ENCODE results near the gene ATP6AP1.

ATP6AP1 gene

DNA sequence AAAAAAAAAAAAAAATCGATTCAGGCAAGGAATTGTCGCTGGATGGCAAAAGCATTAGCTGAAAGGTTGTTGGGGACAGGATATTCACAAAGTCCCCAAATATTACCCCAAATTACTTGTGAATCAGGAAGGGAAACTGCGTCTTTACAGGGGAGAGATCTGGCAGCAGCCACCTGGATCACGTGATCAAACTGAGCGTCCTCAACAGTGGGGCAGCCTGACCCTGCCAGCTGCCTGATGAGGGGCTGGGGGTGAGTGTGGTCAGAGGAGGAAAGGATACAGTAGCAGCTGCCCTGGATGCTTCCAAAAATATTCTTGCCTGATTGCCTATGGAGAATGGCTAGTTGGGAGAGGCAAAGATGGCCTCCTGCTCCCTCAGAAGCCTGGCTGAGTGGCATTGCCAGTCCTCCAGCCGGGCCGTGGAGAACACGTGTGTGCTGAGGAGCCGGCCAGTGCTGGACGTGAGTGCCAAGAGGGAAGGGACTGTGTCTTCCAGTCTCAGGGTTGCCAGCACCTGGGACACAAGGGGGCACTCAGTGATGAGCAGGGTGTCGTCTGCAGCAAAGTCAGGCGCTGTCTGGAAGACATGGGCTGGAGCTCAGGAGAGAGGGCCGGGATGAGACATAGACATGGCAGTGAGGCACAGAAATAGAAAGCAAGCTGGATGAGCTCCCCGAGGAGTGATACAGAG is 53.6 kb downstream of the ATP6AP1 start:
- TF ChIP-seq, protein P1, sequence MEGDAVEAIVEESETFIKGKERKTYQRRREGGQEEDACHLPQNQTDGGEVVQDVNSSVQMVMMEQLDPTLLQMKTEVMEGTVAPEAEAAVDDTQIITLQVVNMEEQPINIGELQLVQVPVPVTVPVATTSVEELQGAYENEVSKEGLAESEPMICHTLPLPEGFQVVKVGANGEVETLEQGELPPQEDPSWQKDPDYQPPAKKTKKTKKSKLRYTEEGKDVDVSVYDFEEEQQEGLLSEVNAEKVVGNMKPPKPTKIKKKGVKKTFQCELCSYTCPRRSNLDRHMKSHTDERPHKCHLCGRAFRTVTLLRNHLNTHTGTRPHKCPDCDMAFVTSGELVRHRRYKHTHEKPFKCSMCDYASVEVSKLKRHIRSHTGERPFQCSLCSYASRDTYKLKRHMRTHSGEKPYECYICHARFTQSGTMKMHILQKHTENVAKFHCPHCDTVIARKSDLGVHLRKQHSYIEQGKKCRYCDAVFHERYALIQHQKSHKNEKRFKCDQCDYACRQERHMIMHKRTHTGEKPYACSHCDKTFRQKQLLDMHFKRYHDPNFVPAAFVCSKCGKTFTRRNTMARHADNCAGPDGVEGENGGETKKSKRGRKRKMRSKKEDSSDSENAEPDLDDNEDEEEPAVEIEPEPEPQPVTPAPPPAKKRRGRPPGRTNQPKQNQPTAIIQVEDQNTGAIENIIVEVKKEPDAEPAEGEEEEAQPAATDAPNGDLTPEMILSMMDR (conservative IDR thresholded peaks at IDR 0.05; ENCODE audit: low read length): no peak
- TF ChIP-seq EZH2phosphoT487 (IDR thresholded peaks at IDR 0.05; ENCODE audit: borderline replicate concordance): no peak
- H3K27me3 ChIP-seq (ENCODE audit: insufficient read depth, low read length, poor library complexity, severe bottlenecking): no peaks in the 10 kb centered on the region
- no peak overlapping the region for H3K4me2 ChIP-seq (ENCODE audit: low read depth, low read length, poor library complexity, severe bottlenecking)
- H3K9ac ChIP-seq (ENCODE audit: low read depth, low read length, poor library complexity, severe bottlenecking): no peak overlapping the region
- H2AFZ ChIP-seq (ENCODE audit: low read length): no peak overlapping the region
- H3K36me3 ChIP-seq (ENCODE audit: insufficient read depth, low read length): no peaks in the 10 kb centered on the region
- no peaks in the 10 kb centered on the region for H3K9me2 ChIP-seq (replicated peaks; ENCODE audit: low read depth, low read length)
- H3F3A ChIP-seq (ENCODE audit: low read depth): no peaks in the 10 kb centered on the region
- H3K79me2 ChIP-seq (ENCODE audit: insufficient read depth, low read length): peaks cover 37% of the 10 kb centered on the region
- peaks cover 5% of the 10 kb centered on the region for H4K20me1 ChIP-seq (ENCODE audit: insufficient read depth, low read length, poor library complexity, severe bottlenecking)
- no peaks in the 10 kb centered on the region for H3K9me3 ChIP-seq (ENCODE audit: insufficient read depth, low read depth, low read length)
- H3K4me3 ChIP-seq (ENCODE audit: low read length, poor library complexity, severe bottlenecking): no peak overlapping the region
- H3K4me1 ChIP-seq (ENCODE audit: insufficient read depth, low read length, poor library complexity, severe bottlenecking): peaks cover 14% of the 10 kb centered on the region

DNA sequence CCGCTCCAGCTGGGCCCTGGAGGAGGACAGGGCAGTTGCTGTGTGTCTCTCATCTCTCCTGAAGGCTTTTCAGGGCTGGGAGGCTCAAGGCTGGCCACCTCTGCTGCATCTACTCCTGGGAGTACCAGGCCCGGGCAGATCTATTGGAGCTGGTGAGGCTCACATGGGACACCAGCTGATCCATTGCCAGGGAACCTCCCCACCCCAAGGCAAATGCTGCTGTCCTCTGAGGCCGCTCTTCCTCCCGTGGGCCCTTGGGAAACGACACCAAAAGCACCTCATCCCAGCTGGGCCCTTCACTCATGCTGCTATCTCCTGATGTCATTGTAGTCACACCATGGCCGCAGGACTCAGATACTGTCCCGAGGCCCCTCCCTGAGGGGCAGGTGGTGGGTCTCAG is 54.3 kb downstream of the ATP6AP1 start:
- Histone ChIP-seq H2AFZ (ENCODE audit: low read length) (no peak overlapping the region), H3K4me2 (ENCODE audit: low read depth, low read length, poor library complexity, severe bottlenecking) (no peak overlapping the region), H3K36me3 (ENCODE audit: insufficient read depth, low read length) (no peaks in the 10 kb centered on the region), H3K4me3 (ENCODE audit: low read length, poor library complexity, severe bottlenecking) (no peak overlapping the region), H3K27me3 (ENCODE audit: insufficient read depth, low read length, poor library complexity, severe bottlenecking) (no peaks in the 10 kb centered on the region), H3K9ac (ENCODE audit: low read depth, low read length, poor library complexity, severe bottlenecking) (no peak overlapping the region), H3F3A (ENCODE audit: low read depth) (no peaks in the 10 kb centered on the region), H3K9me3 (ENCODE audit: insufficient read depth, low read depth, low read length) (no peaks in the 10 kb centered on the region), H4K20me1 (ENCODE audit: insufficient read depth, low read length, poor library complexity, severe bottlenecking) (peaks cover 5% of the 10 kb centered on the region), H3K79me2 (ENCODE audit: insufficient read depth, low read length) (peaks cover 36% of the 10 kb centered on the region), H3K4me1 (ENCODE audit: insufficient read depth, low read length, poor library complexity, severe bottlenecking) (peaks cover 11% of the 10 kb centered on the region), H3K9me2 (replicated peaks; ENCODE audit: low read depth, low read length) (no peaks in the 10 kb centered on the region)
- TF ChIP-seq EZH2phosphoT487 (IDR thresholded peaks at IDR 0.05; ENCODE audit: borderline replicate concordance): no peak
- TF ChIP-seq, protein P1 (conservative IDR thresholded peaks at IDR 0.05; ENCODE audit: low read length): no peak

- Histone ChIP-seq H3K27me3 (ENCODE audit: insufficient read depth, low read length, poor library complexity, severe bottlenecking) (no peaks in the 10 kb centered on the region), H3K79me2 (ENCODE audit: insufficient read depth, low read length) (peaks cover 31% of the 10 kb centered on the region), H3K9me3 (ENCODE audit: insufficient read depth, low read depth, low read length) (no peaks in the 10 kb centered on the region), H3K4me1 (ENCODE audit: insufficient read depth, low read length, poor library complexity, severe bottlenecking) (peaks cover 7% of the 10 kb centered on the region), H3K9ac (ENCODE audit: low read depth, low read length, poor library complexity, severe bottlenecking) (no peak overlapping the region), H3K36me3 (ENCODE audit: insufficient read depth, low read length) (no peaks in the 10 kb centered on the region), H3F3A (ENCODE audit: low read depth) (no peaks in the 10 kb centered on the region), H3K4me2 (ENCODE audit: low read depth, low read length, poor library complexity, severe bottlenecking) (no peak overlapping the region), H3K4me3 (ENCODE audit: low read length, poor library complexity, severe bottlenecking) (no peak overlapping the region), H4K20me1 (ENCODE audit: insufficient read depth, low read length, poor library complexity, severe bottlenecking) (peaks cover 5% of the 10 kb centered on the region), H2AFZ (ENCODE audit: low read length) (no peak overlapping the region), H3K9me2 (replicated peaks; ENCODE audit: low read depth, low read length) (no peaks in the 10 kb centered on the region)
- no peak for TF ChIP-seq EZH2phosphoT487 (IDR thresholded peaks at IDR 0.05; ENCODE audit: borderline replicate concordance)
- TF ChIP-seq, protein P1 (conservative IDR thresholded peaks at IDR 0.05; ENCODE audit: low read length): no peak
Observed at GRCh38 chrX:154483325-154483724, 54.8 kb downstream of the ATP6AP1 start.

All from Loucy (cell line).